Measurements from ENCODE around the gene SIPA1L3. TPM values are rescaled to one million over a fixed set of nuclear protein-coding genes. Genes with fewer than 3 reads are reported as not detected.
A peak's percentile ranks its signal among the peaks of the same experiment; 100 is the strongest.

SIPA1L3 gene
- total and polyA plus RNA-seq, 2 of the 13 experiments (the other 11 are each of a cell fraction or from before 2014, with no cell fraction given) = 5.5 to 7.7 TPM

DNA sequence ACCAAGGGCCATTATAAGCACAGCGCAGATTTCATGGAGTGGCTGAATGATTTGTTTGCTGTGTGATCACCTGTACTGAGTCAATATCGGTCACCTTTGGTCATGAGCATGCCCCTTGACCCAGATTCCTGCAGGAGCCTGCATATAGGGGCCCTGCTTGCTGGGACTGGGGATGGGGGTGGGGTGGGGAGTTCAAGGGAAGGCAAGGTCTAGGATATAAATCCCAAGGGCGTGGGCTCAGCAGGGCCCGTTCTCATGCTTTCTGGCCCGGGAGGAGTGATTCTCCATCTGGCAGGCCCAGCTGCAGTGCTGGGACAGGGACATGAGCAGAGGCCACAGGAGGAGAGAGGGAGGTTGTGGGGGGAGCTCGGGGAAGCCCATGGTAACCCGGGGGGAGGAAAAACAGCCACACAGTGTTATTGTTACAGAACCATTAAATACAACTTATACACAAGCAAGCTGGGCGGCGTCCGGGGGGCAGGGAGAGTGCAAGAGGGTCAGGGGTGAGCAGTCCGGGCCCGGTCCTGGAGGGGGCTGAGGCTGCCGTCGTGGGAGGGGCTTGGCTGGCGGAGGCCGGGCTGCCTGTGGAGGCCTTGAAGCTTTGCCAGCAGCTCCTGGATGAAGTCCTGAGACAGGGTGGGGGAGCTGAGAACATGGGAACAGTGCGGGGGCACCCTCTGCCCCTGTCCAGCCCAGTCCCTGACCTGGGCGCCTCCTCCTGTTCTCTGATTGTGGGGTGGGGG, 344.0 kb downstream of the SIPA1L3 start:
- H3K9me3 ChIP-seq (ENCODE audit: low read length) = no peaks in the 10 kb centered on the region
- H3K27me3 ChIP-seq (ENCODE audit: control insufficient read depth in 1 of 2, insufficient read depth in 2 of 2, low read length in 2 of 2) = peaks cover 4 to 20% of the 10 kb centered on the region in 2 experiments; a peak in 3 of 5 replicates
- ATAC-seq (peak; percentile 70), FAIRE-seq (peak; percentile 88), DNase-seq (ENCODE audit: low spot score) (peak; percentile 82)
- H3K4me2 ChIP-seq (ENCODE audit: low read depth, low read length) = peak overlapping the region; percentile 60
- H3K4me1 ChIP-seq (ENCODE audit: insufficient read depth, low read length) = peaks cover 43% of the 10 kb centered on the region
- H3K79me2 ChIP-seq (ENCODE audit: insufficient read depth, low read length) = no peaks in the 10 kb centered on the region
- H3K36me3 ChIP-seq (replicated peaks in 1 of 2; ENCODE audit: control insufficient read depth in 1 of 2, insufficient read depth in 2 of 2, low read length in 2 of 2) = no peaks in the 10 kb centered on the region
- no peaks in the 10 kb centered on the region for H4K20me1 ChIP-seq (ENCODE audit: insufficient read depth, low read length)
- no peak overlapping the region for H3K27ac ChIP-seq (ENCODE audit: extremely low read length, insufficient read depth, low read length)
- intact Hi-C loops (cut with micrococcal nuclease; ENCODE audit: unreplicated experiment) = loop anchor here (5.0 kb wide), 1 partner anchor 71 kb away; no protein-coding TSS in a partner anchor
- WGBS (ENCODE audit: low lambda C conversion rate) = 2% methylated on average over 13 of the region's 18 CpGs
- CTCF ChIA-PET (ENCODE audit: low intra/inter-chr PET ratio, low total read pairs) = no interaction called here
- H3K9ac ChIP-seq (ENCODE audit: insufficient read depth, low read depth, low read length) = 0 out of 2 replicates have a peak overlapping the region, but pooled peaks have one; percentile 1
- no peak overlapping the region for H2AFZ ChIP-seq (ENCODE audit: low read length)
- POLR2A ChIA-PET = interaction anchor here (1.1 to 1.2 kb wide), 3 partner anchors 14 to 123 kb away, joined by 3 to 4 read pairs (median 3); partner anchors contain the start of gene PSMD8
- in situ Hi-C loops (cut with HindIII; ENCODE audit: extremely low pct_ligation_motif_present, low pct_unique_long_range_greater_than_20kb) = no loop called here
- H3K4me3 ChIP-seq (replicated peaks in 1 of 3; ENCODE audit: insufficient read depth in 1 of 3, low read depth in 2 of 3, low read length in 3 of 3) = peak overlapping the region in 1 of 3 experiments; percentile 51; a peak in 1 of 6 replicates
- BruUV-seq (replicated peaks) = no TSS peak
- TF ChIP-seq, protein P1, sequence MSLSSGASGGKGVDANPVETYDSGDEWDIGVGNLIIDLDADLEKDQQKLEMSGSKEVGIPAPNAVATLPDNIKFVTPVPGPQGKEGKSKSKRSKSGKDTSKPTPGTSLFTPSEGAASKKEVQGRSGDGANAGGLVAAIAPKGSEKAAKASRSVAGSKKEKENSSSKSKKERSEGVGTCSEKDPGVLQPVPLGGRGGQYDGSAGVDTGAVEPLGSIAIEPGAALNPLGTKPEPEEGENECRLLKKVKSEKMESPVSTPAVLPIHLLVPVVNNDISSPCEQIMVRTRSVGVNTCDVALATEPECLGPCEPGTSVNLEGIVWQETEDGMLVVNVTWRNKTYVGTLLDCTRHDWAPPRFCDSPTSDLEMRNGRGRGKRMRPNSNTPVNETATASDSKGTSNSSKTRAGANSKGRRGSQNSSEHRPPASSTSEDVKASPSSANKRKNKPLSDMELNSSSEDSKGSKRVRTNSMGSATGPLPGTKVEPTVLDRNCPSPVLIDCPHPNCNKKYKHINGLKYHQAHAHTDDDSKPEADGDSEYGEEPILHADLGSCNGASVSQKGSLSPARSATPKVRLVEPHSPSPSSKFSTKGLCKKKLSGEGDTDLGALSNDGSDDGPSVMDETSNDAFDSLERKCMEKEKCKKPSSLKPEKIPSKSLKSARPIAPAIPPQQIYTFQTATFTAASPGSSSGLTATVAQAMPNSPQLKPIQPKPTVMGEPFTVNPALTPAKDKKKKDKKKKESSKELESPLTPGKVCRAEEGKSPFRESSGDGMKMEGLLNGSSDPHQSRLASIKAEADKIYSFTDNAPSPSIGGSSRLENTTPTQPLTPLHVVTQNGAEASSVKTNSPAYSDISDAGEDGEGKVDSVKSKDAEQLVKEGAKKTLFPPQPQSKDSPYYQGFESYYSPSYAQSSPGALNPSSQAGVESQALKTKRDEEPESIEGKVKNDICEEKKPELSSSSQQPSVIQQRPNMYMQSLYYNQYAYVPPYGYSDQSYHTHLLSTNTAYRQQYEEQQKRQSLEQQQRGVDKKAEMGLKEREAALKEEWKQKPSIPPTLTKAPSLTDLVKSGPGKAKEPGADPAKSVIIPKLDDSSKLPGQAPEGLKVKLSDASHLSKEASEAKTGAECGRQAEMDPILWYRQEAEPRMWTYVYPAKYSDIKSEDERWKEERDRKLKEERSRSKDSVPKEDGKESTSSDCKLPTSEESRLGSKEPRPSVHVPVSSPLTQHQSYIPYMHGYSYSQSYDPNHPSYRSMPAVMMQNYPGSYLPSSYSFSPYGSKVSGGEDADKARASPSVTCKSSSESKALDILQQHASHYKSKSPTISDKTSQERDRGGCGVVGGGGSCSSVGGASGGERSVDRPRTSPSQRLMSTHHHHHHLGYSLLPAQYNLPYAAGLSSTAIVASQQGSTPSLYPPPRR (CRISPR knock-in tag; IDR thresholded peaks at IDR 0.05; ENCODE audit: borderline replicate concordance) = peak; percentile 92
- peak; percentile 45 for TF ChIP-seq SKI (IDR thresholded peaks at IDR 0.05; ENCODE audit: partially characterized antibody)
- TF ChIP-seq HMG20B (CRISPR knock-in tag; conservative IDR thresholded peaks at IDR 0.05) = peak; percentile 96
- 0 out of 2 replicates have a peak, but pooled peaks have one; percentile 43 for TF ChIP-seq FOXO1 (CRISPR knock-in tag; IDR thresholded peaks at IDR 0.05)
- TF ChIP-seq, protein P2, sequence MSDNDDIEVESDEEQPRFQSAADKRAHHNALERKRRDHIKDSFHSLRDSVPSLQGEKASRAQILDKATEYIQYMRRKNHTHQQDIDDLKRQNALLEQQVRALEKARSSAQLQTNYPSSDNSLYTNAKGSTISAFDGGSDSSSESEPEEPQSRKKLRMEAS (IDR thresholded peaks at IDR 0.05) = peak; percentile 44; the same call in 1 of the 2 replicates
- TF ChIP-seq, protein P3, sequence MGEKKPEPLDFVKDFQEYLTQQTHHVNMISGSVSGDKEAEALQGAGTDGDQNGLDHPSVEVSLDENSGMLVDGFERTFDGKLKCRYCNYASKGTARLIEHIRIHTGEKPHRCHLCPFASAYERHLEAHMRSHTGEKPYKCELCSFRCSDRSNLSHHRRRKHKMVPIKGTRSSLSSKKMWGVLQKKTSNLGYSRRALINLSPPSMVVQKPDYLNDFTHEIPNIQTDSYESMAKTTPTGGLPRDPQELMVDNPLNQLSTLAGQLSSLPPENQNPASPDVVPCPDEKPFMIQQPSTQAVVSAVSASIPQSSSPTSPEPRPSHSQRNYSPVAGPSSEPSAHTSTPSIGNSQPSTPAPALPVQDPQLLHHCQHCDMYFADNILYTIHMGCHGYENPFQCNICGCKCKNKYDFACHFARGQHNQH (CRISPR knock-in tag; IDR thresholded peaks at IDR 0.05) = no peak
- no peak for TF ChIP-seq SETDB1 (CRISPR knock-in tag; IDR thresholded peaks at IDR 0.05; ENCODE audit: borderline replicate concordance)
- TF ChIP-seq GATAD2A (CRISPR knock-in tag; IDR thresholded peaks at IDR 0.05) = peak; percentile 62
- TF ChIP-seq SRF (IDR thresholded peaks at IDR 0.05; ENCODE audit: low read depth, low read length) = no peak
- TF ChIP-seq HDAC1 (CRISPR knock-in tag; IDR thresholded peaks at IDR 0.05) = peak; percentile 70
- TF ChIP-seq ZNF772 (CRISPR knock-in tag; IDR thresholded peaks at IDR 0.05) = no peak
- TF ChIP-seq ZNF501 (CRISPR knock-in tag; IDR thresholded peaks at IDR 0.05) = peak; percentile 59
- no peak for TF ChIP-seq ZBTB8A (CRISPR knock-in tag; IDR thresholded peaks at IDR 0.05; ENCODE audit: borderline replicate concordance, low read depth)
- no peak for TF ChIP-seq SNAPC2 (CRISPR knock-in tag; IDR thresholded peaks at IDR 0.05)
- TF ChIP-seq TARDBP (CRISPR knock-in tag; IDR thresholded peaks at IDR 0.05) = peak; percentile 59; the same call in 1 of the 2 replicates
- TF ChIP-seq, protein P4, sequence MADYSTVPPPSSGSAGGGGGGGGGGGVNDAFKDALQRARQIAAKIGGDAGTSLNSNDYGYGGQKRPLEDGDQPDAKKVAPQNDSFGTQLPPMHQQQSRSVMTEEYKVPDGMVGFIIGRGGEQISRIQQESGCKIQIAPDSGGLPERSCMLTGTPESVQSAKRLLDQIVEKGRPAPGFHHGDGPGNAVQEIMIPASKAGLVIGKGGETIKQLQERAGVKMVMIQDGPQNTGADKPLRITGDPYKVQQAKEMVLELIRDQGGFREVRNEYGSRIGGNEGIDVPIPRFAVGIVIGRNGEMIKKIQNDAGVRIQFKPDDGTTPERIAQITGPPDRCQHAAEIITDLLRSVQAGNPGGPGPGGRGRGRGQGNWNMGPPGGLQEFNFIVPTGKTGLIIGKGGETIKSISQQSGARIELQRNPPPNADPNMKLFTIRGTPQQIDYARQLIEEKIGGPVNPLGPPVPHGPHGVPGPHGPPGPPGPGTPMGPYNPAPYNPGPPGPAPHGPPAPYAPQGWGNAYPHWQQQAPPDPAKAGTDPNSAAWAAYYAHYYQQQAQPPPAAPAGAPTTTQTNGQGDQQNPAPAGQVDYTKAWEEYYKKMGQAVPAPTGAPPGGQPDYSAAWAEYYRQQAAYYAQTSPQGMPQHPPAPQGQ (CRISPR knock-in tag; IDR thresholded peaks at IDR 0.05; ENCODE audit: borderline replicate concordance) = no peak
